ENCODE measurements around the gene CGB1. TPM values are rescaled to one million over a fixed set of nuclear protein-coding genes. Genes with fewer than 3 reads are reported as not detected.

Gene CGB1
- total and polyA plus RNA-seq, 2 of the 13 experiments (the other 11 are each of a cell fraction or from before 2014, with no cell fraction given) = not detected

GRCh38 chr19:49014870-49015255 lies 21.8 kb downstream of the CGB1 start:
- H3K9ac ChIP-seq (ENCODE audit: insufficient read depth, low read depth, low read length) = no peak overlapping the region
- no peak overlapping the region for H3K4me2 ChIP-seq (ENCODE audit: low read depth, low read length)
- H2AFZ ChIP-seq (ENCODE audit: low read length) = no peak overlapping the region
- no peaks in the 10 kb centered on the region for H4K20me1 ChIP-seq (ENCODE audit: insufficient read depth, low read length)
- ChIA-PET POLR2A (no interaction called here), CTCF (ENCODE audit: low intra/inter-chr PET ratio, low total read pairs) (no interaction called here)
- in situ Hi-C loops (cut with HindIII; ENCODE audit: extremely low pct_ligation_motif_present, low pct_unique_long_range_greater_than_20kb) (no loop called here), intact Hi-C loops (cut with micrococcal nuclease; ENCODE audit: unreplicated experiment) (no loop called here)
- no peaks in the 10 kb centered on the region for H3K9me3 ChIP-seq (ENCODE audit: low read length)
- H3K79me2 ChIP-seq (ENCODE audit: insufficient read depth, low read length) = no peaks in the 10 kb centered on the region
- DNase-seq (ENCODE audit: low spot score) = no peak
- 95% methylated on average over 18 of the region's 18 CpGs for WGBS (ENCODE audit: low lambda C conversion rate)
- H3K4me3 ChIP-seq (replicated peaks in 1 of 3; ENCODE audit: insufficient read depth in 1 of 3, low read depth in 2 of 3, low read length in 3 of 3) = no peak overlapping the region
- no peak for FAIRE-seq
- peaks cover 16% of the 10 kb centered on the region for H3K4me1 ChIP-seq (ENCODE audit: insufficient read depth, low read length)
- H3K27ac ChIP-seq (ENCODE audit: extremely low read length, insufficient read depth, low read length) = no peak overlapping the region
- H3K27me3 ChIP-seq (ENCODE audit: control insufficient read depth in 1 of 2, insufficient read depth in 2 of 2, low read length in 2 of 2) = peaks cover 0 to 3% of the 10 kb centered on the region in 2 experiments; a peak in 1 of 5 replicates
- BruUV-seq (replicated peaks) = no TSS peak
- peaks cover 8 to 46% of the 10 kb centered on the region in 2 experiments; a peak in 4 of 5 replicates for H3K36me3 ChIP-seq (replicated peaks in 1 of 2; ENCODE audit: control insufficient read depth in 1 of 2, insufficient read depth in 2 of 2, low read length in 2 of 2)
- no peak for ATAC-seq
- no peak for TF ChIP-seq MTF2 (CRISPR knock-in tag; IDR thresholded peaks at IDR 0.05; ENCODE audit: borderline replicate concordance)
- TF ChIP-seq ZBTB25 (CRISPR knock-in tag; IDR thresholded peaks at IDR 0.05) = no peak
- 0 out of 2 replicates have a peak, but pooled peaks have one; percentile 11 for TF ChIP-seq POLR2G (IDR thresholded peaks at IDR 0.05; ENCODE audit: low read depth, low read length)
- TF ChIP-seq MED8 (CRISPR knock-in tag; IDR thresholded peaks at IDR 0.05; ENCODE audit: insufficient replicate concordance) = no peak
- no peak for TF ChIP-seq YEATS2 (CRISPR knock-in tag; IDR thresholded peaks at IDR 0.05; ENCODE audit: borderline replicate concordance)

DNA sequence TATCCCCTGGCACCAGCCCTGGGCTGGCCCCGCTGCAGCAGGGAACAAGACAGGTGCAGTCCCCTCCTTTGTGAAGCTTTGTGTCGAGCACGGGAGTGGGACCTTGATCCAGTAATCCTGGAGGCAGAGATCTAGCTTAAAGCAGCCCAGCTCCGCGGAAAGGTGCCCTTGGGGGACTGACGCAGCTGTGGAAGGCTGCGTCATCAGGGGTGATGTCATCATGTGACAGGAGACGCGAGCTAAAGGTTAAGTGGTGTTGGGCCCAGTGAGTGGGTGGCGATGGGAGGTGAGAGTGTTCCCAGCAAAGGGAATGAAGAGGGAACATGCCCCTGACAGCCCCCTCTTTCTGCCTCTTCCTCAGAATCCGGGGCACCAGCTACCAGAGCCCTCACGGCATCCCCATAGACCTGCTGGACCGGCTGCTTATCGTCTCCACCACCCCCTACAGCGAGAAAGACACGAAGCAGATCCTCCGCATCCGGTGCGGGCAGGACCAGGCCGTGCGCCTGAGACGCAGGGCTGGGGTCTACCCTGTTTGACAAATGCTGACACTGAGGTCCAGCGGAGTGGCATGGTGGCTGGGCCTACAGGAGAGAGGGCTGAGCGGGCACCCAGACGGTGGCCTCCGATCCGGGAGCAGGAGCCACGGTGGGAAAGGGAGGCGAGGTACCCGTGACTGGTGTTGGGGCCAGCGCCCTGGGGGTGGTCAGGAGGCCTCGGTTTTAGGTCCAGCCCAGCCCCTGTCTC lies 22.4 kb downstream of the CGB1 start:
- intact Hi-C loops (cut with micrococcal nuclease; ENCODE audit: unreplicated experiment) = no loop called here
- H3K9ac ChIP-seq (ENCODE audit: insufficient read depth, low read depth, low read length) = no peak overlapping the region
- H3K27me3 ChIP-seq (ENCODE audit: control insufficient read depth in 1 of 2, insufficient read depth in 2 of 2, low read length in 2 of 2) = peaks cover 0 to 3% of the 10 kb centered on the region in 2 experiments; a peak in 1 of 5 replicates
- no TSS peak for BruUV-seq (replicated peaks)
- no peaks in the 10 kb centered on the region for H3K9me3 ChIP-seq (ENCODE audit: low read length)
- peaks cover 9 to 50% of the 10 kb centered on the region in 2 experiments; a peak in 4 of 5 replicates for H3K36me3 ChIP-seq (replicated peaks in 1 of 2; ENCODE audit: control insufficient read depth in 1 of 2, insufficient read depth in 2 of 2, low read length in 2 of 2)
- ChIA-PET CTCF (ENCODE audit: low intra/inter-chr PET ratio, low total read pairs) (no interaction called here), POLR2A (no interaction called here)
- H3K4me1 ChIP-seq (ENCODE audit: insufficient read depth, low read length) = peaks cover 16% of the 10 kb centered on the region
- 98% methylated on average over 29 of the region's 32 CpGs for WGBS (ENCODE audit: low lambda C conversion rate)
- in situ Hi-C loops (cut with HindIII; ENCODE audit: extremely low pct_ligation_motif_present, low pct_unique_long_range_greater_than_20kb) = no loop called here
- H2AFZ ChIP-seq (ENCODE audit: low read length) = no peak overlapping the region
- ATAC-seq = no peak
- H3K4me2 ChIP-seq (ENCODE audit: low read depth, low read length) = no peak overlapping the region
- no peaks in the 10 kb centered on the region for H4K20me1 ChIP-seq (ENCODE audit: insufficient read depth, low read length)
- H3K79me2 ChIP-seq (ENCODE audit: insufficient read depth, low read length) = no peaks in the 10 kb centered on the region
- no peak for TF ChIP-seq MXD4 (CRISPR knock-in tag; IDR thresholded peaks at IDR 0.05)
- TF ChIP-seq CREB1 (IDR thresholded peaks at IDR 0.05) = peak; percentile 50; the same call in 1 of the 2 replicates
- TF ChIP-seq CREB1 (CRISPR knock-in tag; IDR thresholded peaks at IDR 0.05) = no peak
- TF ChIP-seq TBX2 (CRISPR knock-in tag; IDR thresholded peaks at IDR 0.05; ENCODE audit: borderline replicate concordance) = no peak
- no peak for TF ChIP-seq ZNF569 (CRISPR knock-in tag; IDR thresholded peaks at IDR 0.05; ENCODE audit: borderline replicate concordance)
- TF ChIP-seq ZNF12 (CRISPR knock-in tag; IDR thresholded peaks at IDR 0.05) = no peak
- TF ChIP-seq AGO2 (optimal IDR thresholded peaks at IDR 0.05; ENCODE audit: low read depth, low read length) = peak; percentile 53
- TF ChIP-seq TCF12 (IDR thresholded peaks at IDR 0.05) = no peak
- no peak for TF ChIP-seq TCF12 (CRISPR knock-in tag; IDR thresholded peaks at IDR 0.05)
- no peak for TF ChIP-seq ZNF746 (CRISPR knock-in tag; IDR thresholded peaks at IDR 0.05)
- no peak for TF ChIP-seq ASH2L (IDR thresholded peaks at IDR 0.05; ENCODE audit: insufficient read length, low read depth, low read length)
- TF ChIP-seq POLR2G (IDR thresholded peaks at IDR 0.05; ENCODE audit: low read depth, low read length) = 0 out of 2 replicates have a peak, but pooled peaks have one; percentile 14
- TF ChIP-seq ATF7 (IDR thresholded peaks at IDR 0.05) = peak; percentile 62; the same call in 1 of the 2 replicates
- TF ChIP-seq ATF7 (CRISPR knock-in tag; IDR thresholded peaks at IDR 0.05) = no peak
- TF ChIP-seq HDAC6 (IDR thresholded peaks at IDR 0.05; ENCODE audit: low read depth, low read length) = no peak
- no peak overlapping the region for H3K27ac ChIP-seq (ENCODE audit: extremely low read length, insufficient read depth, low read length)
- no peak for FAIRE-seq
- H3K4me3 ChIP-seq (replicated peaks in 1 of 3; ENCODE audit: insufficient read depth in 1 of 3, low read depth in 2 of 3, low read length in 3 of 3) = no peak overlapping the region
- no peak for DNase-seq (ENCODE audit: low spot score)
